Colonic mucosa (tissue), 4 donors: ENCODE measurements around the gene PC. TPM values are rescaled to one million over a fixed set of nuclear protein-coding genes. Genes with fewer than 3 reads are reported as not detected.

ENCODE experiments used
- DNase-seq: peaks from one replicate; pipeline ENCODE4 v3.0.0-alpha.2; 2020
- H3K27ac ChIP-seq: fragments of 200-600 bp; one replicate; pipeline ENCODE4 v1.8.0; 2021
- H3K27me3 ChIP-seq: fragments of 200-600 bp; one replicate; pipeline ENCODE4 v1.8.0; 2021
- H3K36me3 ChIP-seq: fragments of 200-600 bp; one replicate; pipeline ENCODE4 v1.8.0; 2021
- H3K4me1 ChIP-seq: fragments of 200-600 bp; one replicate; pipeline ENCODE4 v1.8.0; 2021; ENCODE audit warnings: mild to moderate bottlenecking
- H3K4me3 ChIP-seq: fragments of 200-600 bp; one replicate; pipeline ENCODE4 v1.8.0; 2021
- H3K9ac ChIP-seq, 2 donors: one replicate each; pipeline ENCODE4 v1.7.0; 2013; ENCODE audit warnings: control low read depth in 2 of 2, low read depth in 2 of 2, low read length in 2 of 2
- H3K9me3 ChIP-seq: fragments of 200-600 bp; one replicate; pipeline ENCODE4 v1.8.0; 2021
- intact Hi-C: fragments of 100-400 bp; cut with DNase I; formaldehyde crosslinking; loops from one replicate; pipeline ENCODE4 v1.14.1; 2022
- total RNA-seq, 2 donors: library from RNA; stranded (reverse); fragmentation: NEBNext Ultra II Directional in 1 of 2; extraction: Animal tissue kit (Norgen Biotek cat#: 25700) in 1 of 2; gene quantifications; one replicate each; pipeline ENCODE4 v1.2.1, GENCODE V29; 2021
- TF ChIP-seq, protein P1 (sequence below): fragments of 200-600 bp; IDR thresholded peaks from one replicate; pipeline ENCODE4 v1.8.0; 2022; ENCODE audit warnings: antibody characterized with exemption, mild to moderate bottlenecking
- donor health status: healthy.
- donor health status: DM: no; HTN: no; CAD: no.
- donor health status: DM: no; HTN: no; CAD: no.

PC gene
- total RNA-seq, 2 donors from 2014 or later: 47.7 to 60.1 TPM

GRCh38 chr11:66853242-66854229, 104.6 kb downstream of the PC start:
- no peak for DNase-seq
- H3K9me3 ChIP-seq: no peaks in the 10 kb centered on the region
- H3K4me3 ChIP-seq: no peak overlapping the region
- H3K27ac ChIP-seq: no peak overlapping the region
- no peaks in the 10 kb centered on the region for H3K27me3 ChIP-seq
- no peaks in the 10 kb centered on the region for H3K36me3 ChIP-seq
- TF ChIP-seq, protein P1, sequence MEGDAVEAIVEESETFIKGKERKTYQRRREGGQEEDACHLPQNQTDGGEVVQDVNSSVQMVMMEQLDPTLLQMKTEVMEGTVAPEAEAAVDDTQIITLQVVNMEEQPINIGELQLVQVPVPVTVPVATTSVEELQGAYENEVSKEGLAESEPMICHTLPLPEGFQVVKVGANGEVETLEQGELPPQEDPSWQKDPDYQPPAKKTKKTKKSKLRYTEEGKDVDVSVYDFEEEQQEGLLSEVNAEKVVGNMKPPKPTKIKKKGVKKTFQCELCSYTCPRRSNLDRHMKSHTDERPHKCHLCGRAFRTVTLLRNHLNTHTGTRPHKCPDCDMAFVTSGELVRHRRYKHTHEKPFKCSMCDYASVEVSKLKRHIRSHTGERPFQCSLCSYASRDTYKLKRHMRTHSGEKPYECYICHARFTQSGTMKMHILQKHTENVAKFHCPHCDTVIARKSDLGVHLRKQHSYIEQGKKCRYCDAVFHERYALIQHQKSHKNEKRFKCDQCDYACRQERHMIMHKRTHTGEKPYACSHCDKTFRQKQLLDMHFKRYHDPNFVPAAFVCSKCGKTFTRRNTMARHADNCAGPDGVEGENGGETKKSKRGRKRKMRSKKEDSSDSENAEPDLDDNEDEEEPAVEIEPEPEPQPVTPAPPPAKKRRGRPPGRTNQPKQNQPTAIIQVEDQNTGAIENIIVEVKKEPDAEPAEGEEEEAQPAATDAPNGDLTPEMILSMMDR: no peak
- intact Hi-C loops: no loop called here
- H3K9ac ChIP-seq: no peak overlapping the region
- H3K4me1 ChIP-seq: peaks cover 7% of the 10 kb centered on the region

DNA sequence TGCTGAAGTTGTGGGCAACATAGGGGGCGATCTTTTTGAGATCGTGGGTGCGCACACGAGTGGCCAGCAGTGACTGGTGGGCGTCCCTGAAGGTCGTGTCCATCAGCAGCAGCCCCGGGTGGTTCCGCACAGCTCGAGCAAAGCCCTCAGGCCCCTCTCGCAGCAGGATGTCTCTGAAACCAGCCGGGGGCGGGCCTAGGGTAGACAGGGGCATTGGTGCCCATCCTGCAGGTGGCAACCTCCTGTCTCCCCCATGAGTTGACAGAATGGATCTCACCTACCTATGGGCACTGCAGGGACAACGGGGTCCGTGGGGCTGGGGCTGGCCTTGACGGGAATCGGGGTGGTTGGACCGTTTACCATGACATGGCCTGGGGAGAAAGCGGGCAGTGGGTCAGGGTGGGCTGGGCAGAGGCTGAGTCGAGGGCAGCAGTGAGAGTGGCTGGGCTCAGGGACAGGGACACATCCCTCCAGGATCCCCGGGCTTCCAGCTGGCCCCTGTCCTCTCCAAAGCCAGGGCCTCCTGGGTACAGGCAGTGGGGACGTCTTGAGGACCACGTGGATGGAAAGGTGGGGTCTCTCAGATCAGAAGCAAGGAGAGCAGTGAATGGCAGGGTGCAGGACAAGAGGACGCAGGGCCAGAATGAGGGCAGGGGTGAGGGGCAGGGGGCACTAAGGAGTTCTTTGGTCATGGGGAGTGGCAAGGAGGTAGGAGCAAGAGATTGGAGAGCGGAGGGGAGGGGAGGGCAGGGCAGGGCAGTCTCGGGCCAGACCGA, 105.5 kb downstream of the PC start:
- no peak overlapping the region for H3K9ac ChIP-seq
- DNase-seq: no peak
- no peak overlapping the region for H3K27ac ChIP-seq
- H3K36me3 ChIP-seq: no peaks in the 10 kb centered on the region
- intact Hi-C loops: no loop called here
- H3K9me3 ChIP-seq: no peaks in the 10 kb centered on the region
- no peak overlapping the region for H3K4me3 ChIP-seq
- H3K27me3 ChIP-seq: no peaks in the 10 kb centered on the region
- H3K4me1 ChIP-seq: peaks cover 6% of the 10 kb centered on the region
- TF ChIP-seq, protein P1: no peak

DNA sequence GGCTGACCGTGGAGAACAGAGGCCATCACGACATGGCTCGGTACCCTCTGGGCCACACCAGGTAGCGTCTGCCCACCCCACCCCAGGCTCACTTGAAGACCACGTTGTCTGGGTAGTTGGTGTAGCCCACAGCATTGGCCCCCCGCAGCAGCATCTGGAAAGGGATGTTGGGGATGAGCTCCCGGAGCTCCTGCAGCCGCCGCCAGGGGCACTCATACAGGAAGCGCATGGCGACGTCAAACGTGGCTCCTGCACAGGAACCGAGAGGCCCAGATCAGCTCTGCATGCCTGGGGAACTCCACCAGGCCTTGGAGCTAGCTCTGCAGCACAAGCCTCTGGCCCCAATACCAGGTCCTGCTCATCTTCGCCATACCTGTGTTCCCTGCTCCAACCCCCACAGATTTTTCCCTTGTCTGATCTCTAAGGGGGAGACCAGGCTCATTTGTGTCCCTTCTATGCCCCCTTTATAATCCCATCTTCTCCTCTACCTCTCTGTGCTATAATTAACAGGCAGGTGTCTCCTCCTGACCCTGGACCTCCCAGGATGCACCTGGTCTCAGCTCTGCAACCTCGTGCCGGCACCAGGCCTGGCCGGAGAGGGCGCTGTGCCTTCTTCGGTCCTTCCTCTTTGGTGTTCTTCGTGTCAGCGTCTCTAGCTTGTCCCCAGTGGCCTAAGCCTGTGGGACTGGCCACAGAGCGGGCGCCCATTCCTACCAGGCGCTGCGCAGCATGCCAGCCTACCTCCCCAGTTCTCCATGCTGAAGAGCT, 106.3 kb downstream of the PC start:
- Histone ChIP-seq H3K9ac (no peak overlapping the region), H3K9me3 (no peaks in the 10 kb centered on the region), H3K4me1 (peaks cover 3% of the 10 kb centered on the region), H3K4me3 (no peak overlapping the region), H3K36me3 (no peaks in the 10 kb centered on the region), H3K27me3 (no peaks in the 10 kb centered on the region), H3K27ac (no peak overlapping the region)
- TF ChIP-seq, protein P1: no peak
- intact Hi-C loops: no loop called here
- DNase-seq: no peak

DNA sequence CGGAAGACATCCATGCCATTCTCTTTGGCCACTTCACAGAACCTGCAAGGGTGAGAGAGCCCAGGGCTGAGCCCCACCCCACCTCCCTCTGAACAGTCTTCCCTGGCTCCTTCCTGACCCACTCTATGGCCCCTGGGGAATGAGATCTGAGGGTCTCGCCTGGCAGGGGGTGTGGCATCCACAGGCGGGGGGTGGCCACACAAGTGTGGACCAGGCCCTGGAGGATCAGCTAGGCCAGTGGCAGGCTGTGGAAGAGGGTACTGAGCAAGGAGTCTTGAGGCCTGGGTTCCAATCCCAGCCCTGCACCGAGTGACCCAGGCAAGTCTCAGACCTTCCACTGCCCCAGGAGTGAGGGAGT, 107.0 kb downstream of the PC start:
- intact Hi-C loops: no loop called here
- TF ChIP-seq, protein P1: no peak
- Histone ChIP-seq H3K4me3 (no peak overlapping the region), H3K9ac (no peak overlapping the region), H3K4me1 (peaks cover 3% of the 10 kb centered on the region), H3K27ac (no peak overlapping the region), H3K27me3 (no peaks in the 10 kb centered on the region), H3K9me3 (no peaks in the 10 kb centered on the region), H3K36me3 (no peaks in the 10 kb centered on the region)
- no peak for DNase-seq

DNA sequence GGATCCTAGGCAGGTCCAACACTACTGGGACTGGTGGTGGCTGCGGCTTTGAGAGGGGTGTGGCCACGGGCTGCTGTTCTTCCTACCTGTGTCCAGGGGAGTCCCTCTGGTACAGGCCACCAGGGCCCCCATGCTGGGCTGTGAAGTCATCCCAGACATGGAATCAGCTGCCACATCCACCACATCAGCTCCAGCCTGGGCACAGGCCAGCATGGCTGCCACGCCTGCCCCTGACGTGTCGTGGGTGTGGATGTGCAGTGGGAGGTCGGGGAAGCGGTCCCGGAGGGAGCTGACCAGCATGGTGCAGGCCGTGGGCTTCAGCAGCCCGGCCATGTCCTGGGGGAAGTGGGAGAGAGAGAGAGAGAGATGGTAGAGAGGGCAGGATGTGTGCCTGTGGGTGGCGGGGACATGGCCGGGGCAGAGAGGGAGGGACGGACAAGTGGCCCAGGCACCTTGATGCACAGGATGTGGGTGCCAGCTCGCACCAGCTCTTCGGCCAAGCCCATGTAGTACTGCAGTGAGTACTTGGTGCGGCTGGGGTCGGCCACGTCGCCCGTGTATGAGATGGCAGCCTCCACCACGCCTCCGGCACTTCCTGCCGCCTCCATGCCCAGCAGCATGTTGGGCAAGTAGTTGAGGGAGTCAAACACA, 107.5 kb downstream of the PC start:
- TF ChIP-seq, protein P1: no peak
- intact Hi-C loops: no loop called here
- no peaks in the 10 kb centered on the region for H3K9me3 ChIP-seq
- no peak overlapping the region for H3K27ac ChIP-seq
- peaks cover 3% of the 10 kb centered on the region for H3K4me1 ChIP-seq
- H3K9ac ChIP-seq: no peak overlapping the region
- DNase-seq: no peak
- H3K4me3 ChIP-seq: no peak overlapping the region
- H3K27me3 ChIP-seq: no peaks in the 10 kb centered on the region
- H3K36me3 ChIP-seq: peaks cover 4% of the 10 kb centered on the region
